ENCODE data around the gene HOXB5.

GRCh38 chr17:48596000-48596734 is 2.6 kb upstream of the HOXB5 start:
- TF ChIP-seq, protein P1, sequence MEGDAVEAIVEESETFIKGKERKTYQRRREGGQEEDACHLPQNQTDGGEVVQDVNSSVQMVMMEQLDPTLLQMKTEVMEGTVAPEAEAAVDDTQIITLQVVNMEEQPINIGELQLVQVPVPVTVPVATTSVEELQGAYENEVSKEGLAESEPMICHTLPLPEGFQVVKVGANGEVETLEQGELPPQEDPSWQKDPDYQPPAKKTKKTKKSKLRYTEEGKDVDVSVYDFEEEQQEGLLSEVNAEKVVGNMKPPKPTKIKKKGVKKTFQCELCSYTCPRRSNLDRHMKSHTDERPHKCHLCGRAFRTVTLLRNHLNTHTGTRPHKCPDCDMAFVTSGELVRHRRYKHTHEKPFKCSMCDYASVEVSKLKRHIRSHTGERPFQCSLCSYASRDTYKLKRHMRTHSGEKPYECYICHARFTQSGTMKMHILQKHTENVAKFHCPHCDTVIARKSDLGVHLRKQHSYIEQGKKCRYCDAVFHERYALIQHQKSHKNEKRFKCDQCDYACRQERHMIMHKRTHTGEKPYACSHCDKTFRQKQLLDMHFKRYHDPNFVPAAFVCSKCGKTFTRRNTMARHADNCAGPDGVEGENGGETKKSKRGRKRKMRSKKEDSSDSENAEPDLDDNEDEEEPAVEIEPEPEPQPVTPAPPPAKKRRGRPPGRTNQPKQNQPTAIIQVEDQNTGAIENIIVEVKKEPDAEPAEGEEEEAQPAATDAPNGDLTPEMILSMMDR (IDR thresholded peaks at IDR 0.05): no peak
- TF ChIP-seq POLR2A (IDR thresholded peaks at IDR 0.05) (no peak), EP300 (IDR thresholded peaks at IDR 0.05) (no peak)

Data from ovary (tissue), 3 donors.